ENCODE data around the gene CAMK1D. TPM values are rescaled to one million over a fixed set of nuclear protein-coding genes. Genes with fewer than 3 reads are reported as not detected.

Gene CAMK1D
- total RNA-seq, 1 experiment from 2014 or later = 0.15 TPM

- no peak for DNase-seq (ENCODE audit: low spot score)
Observed at GRCh38 chr10:12617191-12618175, 268.1 kb downstream of the CAMK1D start.

- no peak for DNase-seq (ENCODE audit: low spot score)
Observed at GRCh38 chr10:12622016-12622415, 272.7 kb downstream of the CAMK1D start.

GRCh38 chr10:12622691-12623090, 273.3 kb downstream of the CAMK1D start:
- DNase-seq (ENCODE audit: low spot score) = no peak

GRCh38 chr10:12625393-12626023, 276.2 kb downstream of the CAMK1D start:
- DNase-seq (ENCODE audit: low spot score) = no peak

- DNase-seq (ENCODE audit: low spot score) = no peak
Observed at GRCh38 chr10:12628153-12628552, 278.8 kb downstream of the CAMK1D start.

GRCh38 chr10:12628964-12629766, 279.8 kb downstream of the CAMK1D start:
- no peak for DNase-seq (ENCODE audit: low spot score)

- no peak for DNase-seq (ENCODE audit: low spot score)
Observed at GRCh38 chr10:12629767-12630165, 280.4 kb downstream of the CAMK1D start.

GRCh38 chr10:12631216-12631615, 281.9 kb downstream of the CAMK1D start:
- DNase-seq (ENCODE audit: low spot score) = peak; percentile 25

GRCh38 chr10:12631787-12632562, 282.6 kb downstream of the CAMK1D start:
- peak; percentile 13 for DNase-seq (ENCODE audit: low spot score)

- DNase-seq (ENCODE audit: low spot score) = no peak
Observed at GRCh38 chr10:12633776-12634620, 284.7 kb downstream of the CAMK1D start.

GRCh38 chr10:12634621-12634931, 285.2 kb downstream of the CAMK1D start:
- no peak for DNase-seq (ENCODE audit: low spot score)

GRCh38 chr10:12635127-12635541, 285.8 kb downstream of the CAMK1D start:
- DNase-seq (ENCODE audit: low spot score) = peak; percentile 5

- no peak for DNase-seq (ENCODE audit: low spot score)
Observed at GRCh38 chr10:12636571-12636970, 287.2 kb downstream of the CAMK1D start.

- DNase-seq (ENCODE audit: low spot score) = no peak
Observed at GRCh38 chr10:12637649-12638048, 288.3 kb downstream of the CAMK1D start.

- peak; percentile 42 for DNase-seq (ENCODE audit: low spot score)
Observed at GRCh38 chr10:12638103-12638502, 288.8 kb downstream of the CAMK1D start.

GRCh38 chr10:12638781-12639180, 289.4 kb downstream of the CAMK1D start:
- DNase-seq (ENCODE audit: low spot score) = no peak

- no peak for DNase-seq (ENCODE audit: low spot score)
Observed at GRCh38 chr10:12639996-12640944, 290.9 kb downstream of the CAMK1D start.

GRCh38 chr10:12642036-12642435, 292.7 kb downstream of the CAMK1D start:
- DNase-seq (ENCODE audit: low spot score) = no peak

GRCh38 chr10:12643279-12643678, 293.9 kb downstream of the CAMK1D start:
- DNase-seq (ENCODE audit: low spot score) = no peak
